MM.1S (cell line): ENCODE data around the gene BLOC1S1.

Source experiments
- EZH2 ChIP-seq: fragments of 300-600 bp; sonication (generic); optimal IDR thresholded peaks from 2 replicates; pipeline ENCODE3; 2017; ENCODE audit warnings: low read depth, mild to moderate bottlenecking, antibody characterized with exemption, low read length, mixed read lengths
- TF ChIP-seq, protein P1 (sequence below): fragments of 300-600 bp; sonication (generic); IDR thresholded peaks from 2 replicates; pipeline ENCODE4 v1.5.1; 2016; ENCODE audit warnings: antibody characterized with exemption, low read length, mixed read lengths

DNA sequence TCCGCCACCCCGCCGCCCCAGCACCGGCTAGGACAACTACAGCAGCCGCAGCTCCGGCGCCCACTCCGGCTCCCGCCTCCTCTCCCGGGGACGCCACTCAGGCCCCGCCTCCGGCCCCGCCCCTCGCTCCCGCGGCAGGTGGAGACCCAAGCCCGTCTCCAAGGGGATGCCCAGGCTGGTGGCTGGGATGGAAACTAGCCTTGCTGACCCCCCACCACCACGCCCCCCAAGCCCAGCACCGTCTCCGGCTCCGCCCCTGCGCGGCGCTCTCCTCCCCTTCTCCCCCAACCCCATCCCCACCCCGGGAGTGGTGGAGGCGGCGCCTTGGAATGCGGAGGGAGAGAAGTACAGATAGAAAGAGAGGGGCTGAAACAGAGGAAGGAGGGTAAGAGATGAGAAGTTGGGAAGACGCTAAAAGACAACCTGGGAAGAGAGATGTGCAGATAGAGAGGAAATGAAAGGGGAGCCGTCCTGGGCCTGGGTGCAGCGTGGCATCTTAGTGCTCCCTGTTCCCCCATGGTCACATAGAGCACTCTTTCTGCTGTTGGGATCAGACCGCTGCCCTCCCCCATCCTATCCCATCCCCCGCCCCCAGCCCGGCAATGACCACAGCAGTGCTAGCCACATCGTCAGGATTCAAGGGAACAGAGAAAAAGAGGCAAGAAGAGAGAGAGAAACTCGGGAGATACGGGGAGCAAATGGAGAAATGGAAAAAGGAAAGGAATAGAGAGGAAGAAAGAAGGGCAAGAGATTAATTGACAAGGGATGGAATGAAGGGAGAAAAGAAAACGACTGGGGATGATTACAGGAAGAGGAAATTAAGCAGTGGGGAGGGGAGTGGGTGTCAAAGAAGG lies 7.8 kb upstream of the BLOC1S1 start, which contains the start of gene ITGA7:
- no peak for TF ChIP-seq EZH2
- TF ChIP-seq, protein P1, sequence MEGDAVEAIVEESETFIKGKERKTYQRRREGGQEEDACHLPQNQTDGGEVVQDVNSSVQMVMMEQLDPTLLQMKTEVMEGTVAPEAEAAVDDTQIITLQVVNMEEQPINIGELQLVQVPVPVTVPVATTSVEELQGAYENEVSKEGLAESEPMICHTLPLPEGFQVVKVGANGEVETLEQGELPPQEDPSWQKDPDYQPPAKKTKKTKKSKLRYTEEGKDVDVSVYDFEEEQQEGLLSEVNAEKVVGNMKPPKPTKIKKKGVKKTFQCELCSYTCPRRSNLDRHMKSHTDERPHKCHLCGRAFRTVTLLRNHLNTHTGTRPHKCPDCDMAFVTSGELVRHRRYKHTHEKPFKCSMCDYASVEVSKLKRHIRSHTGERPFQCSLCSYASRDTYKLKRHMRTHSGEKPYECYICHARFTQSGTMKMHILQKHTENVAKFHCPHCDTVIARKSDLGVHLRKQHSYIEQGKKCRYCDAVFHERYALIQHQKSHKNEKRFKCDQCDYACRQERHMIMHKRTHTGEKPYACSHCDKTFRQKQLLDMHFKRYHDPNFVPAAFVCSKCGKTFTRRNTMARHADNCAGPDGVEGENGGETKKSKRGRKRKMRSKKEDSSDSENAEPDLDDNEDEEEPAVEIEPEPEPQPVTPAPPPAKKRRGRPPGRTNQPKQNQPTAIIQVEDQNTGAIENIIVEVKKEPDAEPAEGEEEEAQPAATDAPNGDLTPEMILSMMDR: no peak
